HG03442 (cell line): Measurements from ENCODE around the gene SAMD5.
"Not testable (repeated sequence)": the region's sequence is repeated elsewhere in the genome, so short reads cannot be mapped to it uniquely, and the experiment has no call there.

Experiments used
- ATAC-seq: cut with Tn5 transposase; IDR thresholded peaks from one replicate; pipeline ENCODE4 v1.9.1; 2021; ENCODE audit warnings: mild to moderate bottlenecking, moderate library complexity; ENCODE audit not compliant: unreplicated experiment

The SAMD5 gene

GRCh38 chr6:147527197-147527596, 18.7 kb downstream of the SAMD5 start:
- ATAC-seq = no peak

- no peak for ATAC-seq
These were observed 20.1 kb downstream of the SAMD5 start for GRCh38 chr6:147528511-147529145.

- peak; percentile 48 for ATAC-seq
These were observed 21.9 kb downstream of the SAMD5 start for GRCh38 chr6:147530132-147531060.

DNA sequence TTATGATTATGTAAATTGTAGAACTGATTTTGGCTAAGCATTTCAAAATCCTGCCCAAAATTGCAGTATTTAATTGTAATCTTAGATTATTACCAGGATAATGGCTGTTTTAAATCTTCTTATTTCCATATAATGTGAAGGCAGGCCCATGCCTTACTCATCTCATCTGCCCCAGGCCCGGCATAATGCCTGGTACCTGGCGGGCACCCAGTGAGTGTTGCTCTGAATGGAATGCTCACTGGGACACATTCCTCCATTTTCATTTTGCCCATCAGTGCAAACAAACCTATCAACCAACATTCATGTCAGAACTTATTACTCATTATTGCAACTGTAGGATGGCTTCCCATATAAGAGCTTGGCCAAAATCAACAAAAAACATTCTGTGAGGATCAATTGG, 22.8 kb downstream of the SAMD5 start:
- ATAC-seq = no peak

DNA sequence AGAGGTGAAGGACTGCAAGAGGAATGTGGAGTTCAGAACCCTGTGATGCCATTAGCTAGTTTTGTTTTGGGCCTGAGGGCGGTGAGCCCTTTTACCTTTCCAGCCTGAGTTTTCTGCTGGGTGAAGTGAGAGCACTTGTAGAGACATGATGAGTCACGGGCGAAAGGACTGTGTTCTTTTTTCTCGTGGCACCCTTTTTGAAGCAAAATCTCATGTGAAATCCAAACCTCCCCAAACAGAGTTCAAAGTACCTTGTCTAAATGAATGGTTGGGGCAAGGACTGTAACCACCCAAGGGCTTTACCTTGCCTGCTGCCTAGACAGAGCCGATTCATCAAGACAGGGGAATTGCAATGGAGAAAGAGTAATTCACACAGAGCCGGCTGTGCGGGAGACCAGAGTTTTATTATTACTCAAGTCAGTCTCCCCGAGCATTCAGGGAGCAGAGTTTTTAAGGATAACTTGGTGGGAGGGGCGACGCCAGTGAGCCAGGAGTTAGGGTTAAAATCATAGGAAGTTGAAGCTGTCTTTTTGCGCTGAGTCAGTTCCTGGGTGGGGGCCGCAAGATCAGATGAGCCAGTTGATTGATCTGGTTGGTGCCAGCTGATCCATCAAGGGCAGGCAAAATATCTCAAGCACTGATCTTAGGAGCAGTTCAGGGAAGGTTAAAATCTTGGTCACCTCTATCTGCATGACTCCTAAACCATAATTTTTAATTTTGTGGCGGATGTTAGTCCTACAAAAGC, 25.8 kb downstream of the SAMD5 start:
- ATAC-seq = no peak

GRCh38 chr6:147538821-147539220, 30.3 kb downstream of the SAMD5 start:
- ATAC-seq = no peak

DNA sequence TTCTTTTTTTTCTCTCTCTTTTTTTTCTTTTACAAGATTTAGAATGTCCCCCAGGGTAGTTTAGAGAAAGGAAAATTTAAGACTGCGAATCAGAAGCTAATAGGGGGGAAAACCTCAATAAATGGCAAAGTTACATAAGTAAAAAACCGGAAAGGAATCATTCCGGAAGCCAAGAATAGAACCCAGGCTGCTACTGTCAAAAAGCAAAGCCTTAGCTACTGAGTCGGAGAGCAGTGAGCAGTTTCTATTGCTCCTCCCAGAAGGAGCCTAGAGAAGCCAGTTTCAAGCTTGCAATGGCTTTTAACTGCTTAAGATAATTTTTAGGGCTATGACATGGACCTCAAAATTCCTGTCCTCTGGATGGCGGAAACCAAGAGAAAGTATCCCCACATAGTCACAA, 31.6 kb downstream of the SAMD5 start:
- ATAC-seq = no peak

- ATAC-seq = not testable (repeated sequence)
These were observed 33.9 kb downstream of the SAMD5 start for GRCh38 chr6:147542436-147542835.

DNA sequence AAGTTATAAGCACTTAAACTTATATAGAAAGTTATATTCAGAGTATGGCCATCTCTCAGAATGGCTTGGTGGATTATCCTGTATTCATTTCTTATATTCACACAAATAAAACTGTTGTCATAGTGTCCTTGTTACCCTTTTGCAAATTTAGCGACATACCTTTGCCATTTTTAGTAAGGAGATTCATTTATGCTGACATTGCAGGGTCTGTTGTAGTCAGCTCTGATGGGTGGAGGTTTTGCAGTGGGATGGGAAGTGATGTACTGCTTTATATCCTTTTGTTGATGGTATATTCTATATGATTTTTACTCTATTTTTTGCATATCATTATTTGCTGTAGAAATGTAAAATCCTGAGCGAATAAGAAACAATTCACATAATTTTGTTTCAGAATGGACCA, 35.9 kb downstream of the SAMD5 start:
- ATAC-seq = no peak

DNA sequence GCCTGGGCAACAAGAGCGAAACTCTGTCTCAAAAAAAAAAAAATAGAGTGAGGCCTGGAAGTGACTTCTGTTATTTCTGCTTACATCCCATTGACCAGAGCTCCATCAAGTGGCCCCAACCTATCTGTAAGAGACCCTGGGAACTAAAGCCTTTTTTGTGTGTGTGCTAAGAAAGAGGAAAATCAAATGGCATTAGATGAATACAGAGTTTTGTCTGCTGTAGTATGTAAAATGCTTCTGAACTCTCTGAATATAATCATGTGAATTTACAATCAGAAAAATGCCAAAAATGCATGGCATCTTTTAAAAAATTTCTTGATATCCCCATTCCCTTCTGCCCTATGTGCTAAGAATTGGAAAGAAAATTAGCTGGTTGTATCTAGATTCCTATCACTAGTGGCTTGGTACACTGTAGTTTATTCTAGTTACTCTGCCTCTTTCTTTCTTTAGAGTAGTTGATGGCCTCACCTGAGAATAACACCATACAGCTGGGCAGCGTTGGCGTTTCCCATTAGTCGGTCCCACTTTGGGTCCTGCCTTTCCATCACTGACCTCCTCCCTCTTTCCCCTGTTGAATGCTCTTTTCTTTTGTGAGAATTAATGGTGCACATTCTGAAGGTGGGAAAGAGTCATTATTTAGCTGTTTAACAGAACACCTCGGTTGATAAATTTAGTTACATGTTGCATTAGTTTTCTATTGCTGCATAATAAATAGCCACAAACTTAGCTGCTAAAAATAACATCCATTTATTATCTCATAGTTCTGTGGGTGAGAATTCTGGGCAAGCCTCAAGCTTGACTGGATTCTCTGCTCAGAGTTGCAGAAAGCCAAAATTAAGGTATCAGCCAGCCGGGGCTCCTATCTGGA, 38.2 kb downstream of the SAMD5 start:
- no peak for ATAC-seq

GRCh38 chr6:147547369-147547902, 38.9 kb downstream of the SAMD5 start:
- ATAC-seq = no peak

DNA sequence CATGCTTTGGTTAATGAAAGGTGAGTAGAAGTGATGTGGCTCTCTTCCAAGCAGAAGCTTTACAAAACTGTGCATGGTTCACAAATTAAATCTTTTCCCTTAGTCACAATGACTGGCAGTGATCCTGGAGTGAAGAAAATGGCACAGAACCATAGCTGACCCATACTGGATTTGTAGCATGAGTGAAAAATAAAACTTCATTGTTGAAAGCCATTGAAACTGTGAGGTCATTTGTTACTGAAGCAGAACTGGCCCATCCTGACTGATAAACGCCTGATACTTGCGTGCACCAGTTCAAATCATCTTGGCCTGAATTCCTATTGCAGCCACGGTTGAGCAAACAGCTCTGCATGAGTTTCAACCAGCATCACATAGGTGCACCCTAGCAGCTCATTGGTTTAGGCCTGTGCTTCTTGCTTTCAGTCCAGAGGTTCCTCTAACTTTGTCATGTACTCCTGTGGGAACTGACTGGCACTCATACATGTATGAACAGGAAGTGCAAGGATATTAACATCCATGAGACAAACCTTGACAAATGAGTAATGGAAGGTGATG, 40.5 kb downstream of the SAMD5 start:
- ATAC-seq = no peak

- ATAC-seq = no peak
These were observed 41.0 kb downstream of the SAMD5 start for GRCh38 chr6:147549531-147549930.

DNA sequence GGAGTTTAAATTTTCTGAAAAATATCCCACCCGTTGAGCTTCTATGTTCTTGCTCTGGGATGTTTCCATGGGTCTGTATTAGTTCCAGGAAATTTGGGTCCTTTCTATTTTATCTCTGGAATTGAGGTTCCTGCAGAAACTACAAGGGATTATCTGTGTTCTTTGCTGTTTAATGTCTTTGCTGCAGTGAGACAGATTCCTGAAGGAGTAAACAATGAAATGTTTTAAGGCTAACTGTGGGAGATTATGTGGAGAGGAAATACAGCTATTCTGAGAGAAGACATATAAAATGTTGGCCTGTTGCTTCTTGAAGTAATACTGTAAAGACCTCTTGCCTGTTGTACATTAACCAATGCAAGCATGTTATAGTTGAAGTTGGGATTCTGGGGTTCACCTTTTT, 43.5 kb downstream of the SAMD5 start:
- no peak for ATAC-seq

DNA sequence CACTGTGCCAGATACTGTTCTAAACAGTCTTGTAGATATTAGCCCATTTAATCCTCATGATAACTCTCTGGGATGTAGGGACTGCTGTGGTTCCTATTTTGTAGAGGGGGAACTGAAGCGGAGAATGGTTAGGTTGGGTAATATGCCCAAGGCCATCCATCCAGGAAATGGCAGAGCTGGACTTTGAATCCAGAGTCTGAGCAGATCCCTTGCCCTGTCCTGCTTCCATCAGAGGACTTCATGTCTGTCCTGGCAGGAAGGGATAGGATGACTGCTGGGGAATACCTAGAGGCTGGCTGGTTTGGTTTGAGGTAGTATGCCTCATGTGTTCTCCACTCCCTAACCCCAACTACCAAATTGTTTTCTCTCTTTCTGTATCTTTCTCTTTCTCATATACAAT, 44.6 kb downstream of the SAMD5 start:
- ATAC-seq = no peak

DNA sequence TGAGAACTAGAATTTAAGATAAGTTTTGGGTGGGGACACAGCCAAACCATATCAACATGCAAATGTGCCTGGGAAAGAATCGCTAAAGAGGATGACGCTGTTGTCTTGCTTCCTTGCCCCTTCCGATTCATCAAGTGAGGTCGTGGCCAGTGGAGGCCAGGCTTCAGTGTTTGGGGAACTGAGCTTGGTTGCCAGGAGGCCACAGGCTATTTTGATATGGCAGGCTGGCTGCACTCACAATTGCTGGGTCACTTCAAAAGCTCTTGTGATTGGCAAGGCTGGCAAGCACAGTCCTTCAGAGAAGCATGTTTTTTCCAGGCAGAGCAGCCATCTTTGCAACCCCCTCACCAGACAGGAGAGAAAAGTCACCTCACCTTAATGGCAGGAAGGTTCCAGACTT, 45.8 kb downstream of the SAMD5 start:
- no peak for ATAC-seq

DNA sequence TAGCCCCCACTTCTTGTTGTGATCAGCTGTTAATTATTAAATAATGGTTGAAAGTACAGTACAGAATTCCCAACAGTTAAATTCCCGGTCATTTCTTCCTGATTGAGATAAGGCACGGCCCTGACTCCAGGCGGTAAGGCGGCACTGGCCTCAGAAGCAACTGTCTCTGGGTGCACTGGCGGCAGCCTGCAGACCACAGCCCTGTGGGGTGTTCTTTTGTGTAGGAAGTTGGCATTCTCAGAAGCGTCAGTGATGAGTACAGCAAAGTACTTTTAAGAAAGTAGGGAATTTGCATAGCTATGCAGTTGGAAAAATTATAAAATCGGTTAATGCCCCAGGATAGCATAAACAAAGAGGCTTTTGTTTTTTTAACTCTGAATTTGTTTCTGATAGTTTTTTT, 50.5 kb downstream of the SAMD5 start:
- no peak for ATAC-seq

DNA sequence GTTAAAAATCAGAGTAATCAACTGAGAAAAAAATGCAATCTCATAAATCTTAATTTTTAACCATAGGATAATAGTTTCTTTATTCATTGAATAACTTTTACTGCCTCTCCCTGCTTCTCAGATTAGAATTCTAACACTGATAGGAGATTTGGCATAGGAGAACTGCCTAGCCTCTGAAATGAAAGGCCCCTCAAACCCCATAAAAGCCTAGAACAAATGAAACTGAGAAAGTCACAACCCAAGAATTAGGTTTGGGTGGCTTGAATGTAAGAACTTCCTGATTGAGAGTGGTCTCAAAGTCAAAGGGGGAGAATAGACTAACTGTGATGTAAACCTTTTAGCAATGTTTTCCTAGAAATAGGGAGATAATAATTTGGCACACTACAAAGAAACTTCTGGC, 52.2 kb downstream of the SAMD5 start:
- ATAC-seq = no peak

GRCh38 chr6:147561726-147562125, 53.2 kb downstream of the SAMD5 start:
- ATAC-seq = no peak

DNA sequence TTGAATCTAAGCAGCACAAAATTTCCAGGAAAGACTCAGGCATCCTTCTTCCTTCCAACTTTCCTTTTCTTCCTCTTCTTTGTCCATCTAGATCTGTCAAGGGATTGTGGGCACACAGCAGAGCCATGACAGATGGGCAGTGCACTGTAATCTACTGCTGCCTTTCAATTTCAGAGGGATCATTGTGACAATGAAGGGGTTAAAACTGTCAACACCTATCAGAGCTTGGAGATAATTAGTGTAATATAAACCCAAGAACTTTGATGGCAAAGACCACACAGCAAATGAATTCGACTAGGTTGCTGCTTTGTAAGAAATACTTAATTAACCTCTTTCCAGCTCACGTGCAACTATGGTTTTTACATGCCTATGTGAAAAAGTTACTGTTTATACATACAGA, 55.0 kb downstream of the SAMD5 start:
- ATAC-seq = no peak
